Lung (tissue), 12 donors: ENCODE measurements around the gene ACACB. TPM values are rescaled to one million over a fixed set of nuclear protein-coding genes. Genes with fewer than 3 reads are reported as not detected.

Source experiments
- ATAC-seq: fragments of 200-7000 bp; cut with Tn5 transposase; one replicate; pipeline ENCODE4 v1.9.1; 2020; ENCODE audit warnings: moderate number of reproducible peaks; ENCODE audit not compliant: insufficient read depth, low FRiP score
- DNase-seq, 3 donors: peaks; one replicate each; pipeline ENCODE4 v3.0.0-alpha.2; 2013 to 2017
- H3K27ac ChIP-seq, 2 donors: one replicate each; pipeline ENCODE4 v1.5.1; 2013; ENCODE audit warnings: mild to moderate bottlenecking in 2 of 2, moderate library complexity in 2 of 2, control low read depth in 1 of 2, inconsistent platforms in 1 of 2, low read depth in 1 of 2, low read length in 1 of 2
- H3K27me3 ChIP-seq, 3 donors: one replicate each; pipeline ENCODE4 v1.5.1; 2013; ENCODE audit warnings: low read length in 2 of 3; ENCODE audit not compliant: control insufficient read depth in 3 of 3, insufficient read depth in 3 of 3
- H3K36me3 ChIP-seq, 4 donors: one replicate each; pipeline ENCODE4 v1.5.1; 2013; ENCODE audit warnings: low read length in 4 of 4, mild to moderate bottlenecking in 1 of 4, moderate library complexity in 1 of 4; ENCODE audit not compliant: control insufficient read depth in 4 of 4, insufficient read depth in 4 of 4
- H3K4me1 ChIP-seq, 5 donors: one replicate each; pipeline ENCODE4 v1.5.1; 2013; ENCODE audit warnings: low read length in 5 of 5, mild to moderate bottlenecking in 2 of 5, moderate library complexity in 1 of 5; ENCODE audit not compliant: control insufficient read depth in 5 of 5, insufficient read depth in 5 of 5
- H3K4me3 ChIP-seq: one replicate; pipeline ENCODE4 v1.5.1; 2013; ENCODE audit warnings: mild to moderate bottlenecking, control low read depth, moderate library complexity
- H3K9ac ChIP-seq, 2 donors: one replicate each; pipeline ENCODE4 v1.5.1; 2013; ENCODE audit warnings: low read length in 2 of 2, control low read depth in 1 of 2; ENCODE audit not compliant: insufficient read depth in 1 of 2
- H3K9me3 ChIP-seq, 4 donors: one replicate each; pipeline ENCODE4 v1.5.1; 2013; ENCODE audit warnings: low read length in 3 of 4, mild to moderate bottlenecking in 1 of 4, moderate library complexity in 1 of 4; ENCODE audit not compliant: control insufficient read depth in 4 of 4, insufficient read depth in 3 of 4
- CTCF ChIP-seq: IDR thresholded peaks from 2 replicates; pipeline ENCODE4 v1.5.1; 2012; ENCODE audit warnings: mild to moderate bottlenecking; ENCODE audit errors: control extremely low read depth, extremely low read depth
- WGBS, 2 donors: extraction: QIAGEN DNeasy Blood & Tissue Kit; methylation state at CpG; one replicate each; pipeline ENCODE4 v1.1.7; 2013; 5-methylcytosine and 5-hydroxymethylcytosine counted together
- polyA plus RNA-seq, 2 donors: library from polyadenylated mRNA; stranded (reverse); fragments of 200-250 nt; gene quantifications; one replicate each; pipeline ENCODE4 v1.2.1, GENCODE V29; 2013
- total RNA-seq, 2 donors: library from RNA; depleted of rRNA in 1 of 2; stranded (reverse); fragments of >200 nt in 1 of 2; gene quantifications; one replicate each; pipeline ENCODE4 v1.2.1, GENCODE V29; 2014 to 2021
- donor health status: control.
- donor health status: control.
- donor health status: Bipolar disorder and iron deficiency.
- donor health status: healthy.
- donor health status: DM: yes; HTN: yes; CAD: no.

Gene ACACB
- total and polyA plus RNA-seq, 4 donors = 2.9 to 24.5 (median 18.2) TPM

- H3K4me3 ChIP-seq = peak overlapping the region; percentile 66
- peak overlapping the region; percentile 80 to 84 for H3K9ac ChIP-seq
- ATAC-seq = peak; percentile 43
- H3K9me3 ChIP-seq = no peaks in the 10 kb centered on the region
- WGBS, 2 donors = 0% methylated on average over 32 of the region's 32 CpGs
- peaks cover 0 to 16% (median 7%) of the 10 kb centered on the region in 5 donors for H3K4me1 ChIP-seq
- peak in 2 of 3 donors; percentile 88 to 90 for DNase-seq
- H3K27me3 ChIP-seq = no peaks in the 10 kb centered on the region
- H3K27ac ChIP-seq = peak overlapping the region; percentile 71 to 87
- H3K36me3 ChIP-seq = peaks cover 2 to 26% (median 12%) of the 10 kb centered on the region in 4 donors
- TF ChIP-seq CTCF = no peak
Observed at GRCh38 chr12:109098183-109098604, 18.2 kb upstream of the ACACB start.

GRCh38 chr12:109098651-109099050 is 17.7 kb upstream of the ACACB start:
- peaks cover 0 to 14% (median 5%) of the 10 kb centered on the region in 5 donors for H3K4me1 ChIP-seq
- H3K27ac ChIP-seq = peak overlapping the region; percentile 71 to 87
- no peaks in the 10 kb centered on the region for H3K9me3 ChIP-seq
- WGBS, 2 donors = 4 to 13% methylated on average over 8 of the region's 8 CpGs
- peak overlapping the region; percentile 66 for H3K4me3 ChIP-seq
- ATAC-seq (no peak), DNase-seq (peak in 2 of 3 donors; percentile 41 to 50)
- peaks cover 2 to 30% (median 13%) of the 10 kb centered on the region in 4 donors for H3K36me3 ChIP-seq
- TF ChIP-seq CTCF = no peak
- H3K27me3 ChIP-seq = no peaks in the 10 kb centered on the region
- peak overlapping the region; percentile 80 to 84 for H3K9ac ChIP-seq

- peak overlapping the region; percentile 11 to 84 for H3K9ac ChIP-seq
- ATAC-seq (no peak), DNase-seq (peak in 1 of 3 donors; percentile 14)
- no peak overlapping the region for H3K4me3 ChIP-seq
- H3K4me1 ChIP-seq = peaks cover 0 to 14% (median 3%) of the 10 kb centered on the region in 5 donors
- H3K9me3 ChIP-seq = no peaks in the 10 kb centered on the region
- H3K36me3 ChIP-seq = peaks cover 4 to 38% (median 17%) of the 10 kb centered on the region in 4 donors
- no peak overlapping the region for H3K27ac ChIP-seq
- no peaks in the 10 kb centered on the region for H3K27me3 ChIP-seq
- TF ChIP-seq CTCF = no peak
- 67 to 82% methylated on average over 12 of the region's 12 CpGs for WGBS, 2 donors
Observed at GRCh38 chr12:109099431-109100020, 16.9 kb upstream of the ACACB start.

- 67 to 86% methylated on average over 4 of the region's 4 CpGs for WGBS, 2 donors
Observed at GRCh38 chr12:109100741-109101140, 15.6 kb upstream of the ACACB start.

More at GRCh38 chr12:109100741-109101140, 15.6 kb upstream of the ACACB start:
- ATAC-seq = no peak
- DNase-seq = no peak
- Histone ChIP-seq H3K36me3 (peaks cover 10 to 46% (median 25%) of the 10 kb centered on the region in 4 donors), H3K27ac (peak overlapping the region in 1 of 2 donors; percentile 24), H3K9ac (no peak overlapping the region), H3K27me3 (no peaks in the 10 kb centered on the region), H3K4me3 (no peak overlapping the region), H3K9me3 (no peaks in the 10 kb centered on the region), H3K4me1 (peaks cover 0 to 14% (median 3%) of the 10 kb centered on the region in 5 donors)
- no peak for TF ChIP-seq CTCF
